ENCODE results near the gene HELQ. TPM values are rescaled to one million over a fixed set of nuclear protein-coding genes. Genes with fewer than 3 reads are reported as not detected.

Gene HELQ
- total and polyA plus RNA-seq, 2 of the 13 experiments (the other 11 are each of a cell fraction or from before 2014, with no cell fraction given) = 6.6 to 10.8 TPM

DNA sequence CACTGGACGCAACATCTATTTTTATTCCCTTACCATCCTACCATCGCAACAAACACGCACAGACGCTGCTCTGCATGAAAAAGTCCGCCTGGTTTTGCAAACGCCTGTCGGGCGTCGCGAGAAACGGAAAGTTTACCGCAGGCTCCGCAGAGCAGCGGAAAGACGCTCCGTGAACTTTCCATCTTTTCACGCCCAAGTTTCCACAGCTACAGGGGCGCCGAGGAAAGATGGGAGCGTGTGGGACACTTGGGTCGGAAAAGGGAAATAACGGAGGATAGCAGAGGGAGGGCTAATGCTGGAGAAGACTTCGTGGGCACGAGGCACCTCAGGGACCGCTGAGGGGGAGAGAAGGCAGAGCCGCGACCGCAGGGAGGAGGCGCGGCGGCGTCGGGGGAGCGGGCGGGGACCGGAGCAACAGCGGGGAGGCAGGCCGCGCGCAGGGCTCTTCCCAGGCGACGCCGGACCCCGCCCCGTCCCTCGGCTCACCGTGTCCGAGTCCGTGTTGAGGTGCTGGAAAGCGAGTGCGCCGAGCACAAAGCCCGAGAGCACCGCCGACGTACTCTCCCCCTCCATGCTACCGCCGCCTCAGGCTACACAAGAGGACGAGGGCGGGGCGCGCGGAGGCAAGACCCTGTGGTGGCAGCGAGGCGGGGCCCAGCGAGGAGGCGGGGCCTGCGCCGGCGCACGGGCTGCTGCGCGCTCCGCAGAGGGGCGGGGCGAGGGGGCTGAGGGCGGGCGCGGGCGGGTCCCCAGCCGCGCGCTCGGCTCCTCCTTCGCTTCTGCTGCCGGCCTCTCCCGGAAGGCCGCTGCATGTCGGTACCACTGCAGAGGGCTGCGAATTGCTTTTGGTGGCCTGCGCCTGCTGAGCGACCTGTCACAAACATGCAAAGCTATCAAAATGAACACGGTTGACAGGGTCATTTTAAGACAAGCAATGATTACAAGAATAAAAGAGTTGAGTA, 29.2 kb upstream of the HELQ start, which contains the start of gene ABRAXAS1 (continued):
- TF ChIP-seq RFX5 (IDR thresholded peaks at IDR 0.05; ENCODE audit: low read depth, low read length) (peak; percentile 52; the same call in 1 of the 2 replicates), ZNF121 (CRISPR knock-in tag; IDR thresholded peaks at IDR 0.05) (no peak), NFYC (CRISPR knock-in tag; IDR thresholded peaks at IDR 0.05) (peak; percentile 29; the same call in 1 of the 2 replicates), ATF7-NPFF (CRISPR knock-in tag; IDR thresholded peaks at IDR 0.05; ENCODE audit: low read depth) (peak; percentile 95), ZNF552 (CRISPR knock-in tag; IDR thresholded peaks at IDR 0.05; ENCODE audit: borderline replicate concordance) (no peak; the same call in 1 of the 2 replicates), KDM2A (CRISPR knock-in tag; IDR thresholded peaks at IDR 0.05; ENCODE audit: borderline replicate concordance, low read depth) (peak; percentile 89), SRF (IDR thresholded peaks at IDR 0.05; ENCODE audit: low read depth, low read length) (no peak), ZNF17 (CRISPR knock-in tag; IDR thresholded peaks at IDR 0.05) (0 out of 2 replicates have a peak, but pooled peaks have one; percentile 16), HOXD1 (CRISPR knock-in tag; IDR thresholded peaks at IDR 0.05) (0 out of 2 replicates have a peak, but pooled peaks have one; percentile 46), KDM4B (CRISPR knock-in tag; IDR thresholded peaks at IDR 0.05) (no peak; the same call in 1 of the 2 replicates), ZNF619 (CRISPR knock-in tag; IDR thresholded peaks at IDR 0.05) (peak; percentile 94; the same call in 1 of the 2 replicates), ZNF496 (CRISPR knock-in tag; IDR thresholded peaks at IDR 0.05; ENCODE audit: insufficient replicate concordance) (no peak)
- TF ChIP-seq, protein P1, sequence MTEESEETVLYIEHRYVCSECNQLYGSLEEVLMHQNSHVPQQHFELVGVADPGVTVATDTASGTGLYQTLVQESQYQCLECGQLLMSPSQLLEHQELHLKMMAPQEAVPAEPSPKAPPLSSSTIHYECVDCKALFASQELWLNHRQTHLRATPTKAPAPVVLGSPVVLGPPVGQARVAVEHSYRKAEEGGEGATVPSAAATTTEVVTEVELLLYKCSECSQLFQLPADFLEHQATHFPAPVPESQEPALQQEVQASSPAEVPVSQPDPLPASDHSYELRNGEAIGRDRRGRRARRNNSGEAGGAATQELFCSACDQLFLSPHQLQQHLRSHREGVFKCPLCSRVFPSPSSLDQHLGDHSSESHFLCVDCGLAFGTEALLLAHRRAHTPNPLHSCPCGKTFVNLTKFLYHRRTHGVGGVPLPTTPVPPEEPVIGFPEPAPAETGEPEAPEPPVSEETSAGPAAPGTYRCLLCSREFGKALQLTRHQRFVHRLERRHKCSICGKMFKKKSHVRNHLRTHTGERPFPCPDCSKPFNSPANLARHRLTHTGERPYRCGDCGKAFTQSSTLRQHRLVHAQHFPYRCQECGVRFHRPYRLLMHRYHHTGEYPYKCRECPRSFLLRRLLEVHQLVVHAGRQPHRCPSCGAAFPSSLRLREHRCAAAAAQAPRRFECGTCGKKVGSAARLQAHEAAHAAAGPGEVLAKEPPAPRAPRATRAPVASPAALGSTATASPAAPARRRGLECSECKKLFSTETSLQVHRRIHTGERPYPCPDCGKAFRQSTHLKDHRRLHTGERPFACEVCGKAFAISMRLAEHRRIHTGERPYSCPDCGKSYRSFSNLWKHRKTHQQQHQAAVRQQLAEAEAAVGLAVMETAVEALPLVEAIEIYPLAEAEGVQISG (CRISPR knock-in tag; IDR thresholded peaks at IDR 0.05) = peak; percentile 79
- TF ChIP-seq, protein P2, sequence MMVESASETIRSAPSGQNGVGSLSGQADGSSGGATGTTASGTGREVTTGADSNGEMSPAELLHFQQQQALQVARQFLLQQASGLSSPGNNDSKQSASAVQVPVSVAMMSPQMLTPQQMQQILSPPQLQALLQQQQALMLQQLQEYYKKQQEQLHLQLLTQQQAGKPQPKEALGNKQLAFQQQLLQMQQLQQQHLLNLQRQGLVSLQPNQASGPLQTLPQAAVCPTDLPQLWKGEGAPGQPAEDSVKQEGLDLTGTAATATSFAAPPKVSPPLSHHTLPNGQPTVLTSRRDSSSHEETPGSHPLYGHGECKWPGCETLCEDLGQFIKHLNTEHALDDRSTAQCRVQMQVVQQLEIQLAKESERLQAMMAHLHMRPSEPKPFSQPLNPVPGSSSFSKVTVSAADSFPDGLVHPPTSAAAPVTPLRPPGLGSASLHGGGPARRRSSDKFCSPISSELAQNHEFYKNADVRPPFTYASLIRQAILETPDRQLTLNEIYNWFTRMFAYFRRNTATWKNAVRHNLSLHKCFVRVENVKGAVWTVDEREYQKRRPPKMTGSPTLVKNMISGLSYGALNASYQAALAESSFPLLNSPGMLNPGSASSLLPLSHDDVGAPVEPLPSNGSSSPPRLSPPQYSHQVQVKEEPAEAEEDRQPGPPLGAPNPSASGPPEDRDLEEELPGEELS (CRISPR knock-in tag; IDR thresholded peaks at IDR 0.05) = no peak
- TF ChIP-seq, protein P3, sequence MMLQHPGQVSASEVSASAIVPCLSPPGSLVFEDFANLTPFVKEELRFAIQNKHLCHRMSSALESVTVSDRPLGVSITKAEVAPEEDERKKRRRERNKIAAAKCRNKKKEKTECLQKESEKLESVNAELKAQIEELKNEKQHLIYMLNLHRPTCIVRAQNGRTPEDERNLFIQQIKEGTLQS (CRISPR knock-in tag; IDR thresholded peaks at IDR 0.05) = no peak
- TF ChIP-seq, protein P4, sequence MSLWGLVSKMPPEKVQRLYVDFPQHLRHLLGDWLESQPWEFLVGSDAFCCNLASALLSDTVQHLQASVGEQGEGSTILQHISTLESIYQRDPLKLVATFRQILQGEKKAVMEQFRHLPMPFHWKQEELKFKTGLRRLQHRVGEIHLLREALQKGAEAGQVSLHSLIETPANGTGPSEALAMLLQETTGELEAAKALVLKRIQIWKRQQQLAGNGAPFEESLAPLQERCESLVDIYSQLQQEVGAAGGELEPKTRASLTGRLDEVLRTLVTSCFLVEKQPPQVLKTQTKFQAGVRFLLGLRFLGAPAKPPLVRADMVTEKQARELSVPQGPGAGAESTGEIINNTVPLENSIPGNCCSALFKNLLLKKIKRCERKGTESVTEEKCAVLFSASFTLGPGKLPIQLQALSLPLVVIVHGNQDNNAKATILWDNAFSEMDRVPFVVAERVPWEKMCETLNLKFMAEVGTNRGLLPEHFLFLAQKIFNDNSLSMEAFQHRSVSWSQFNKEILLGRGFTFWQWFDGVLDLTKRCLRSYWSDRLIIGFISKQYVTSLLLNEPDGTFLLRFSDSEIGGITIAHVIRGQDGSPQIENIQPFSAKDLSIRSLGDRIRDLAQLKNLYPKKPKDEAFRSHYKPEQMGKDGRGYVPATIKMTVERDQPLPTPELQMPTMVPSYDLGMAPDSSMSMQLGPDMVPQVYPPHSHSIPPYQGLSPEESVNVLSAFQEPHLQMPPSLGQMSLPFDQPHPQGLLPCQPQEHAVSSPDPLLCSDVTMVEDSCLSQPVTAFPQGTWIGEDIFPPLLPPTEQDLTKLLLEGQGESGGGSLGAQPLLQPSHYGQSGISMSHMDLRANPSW (CRISPR knock-in tag; IDR thresholded peaks at IDR 0.05; ENCODE audit: borderline replicate concordance) = 0 out of 2 replicates have a peak, but pooled peaks have one; percentile 37
- TF ChIP-seq, protein P5, sequence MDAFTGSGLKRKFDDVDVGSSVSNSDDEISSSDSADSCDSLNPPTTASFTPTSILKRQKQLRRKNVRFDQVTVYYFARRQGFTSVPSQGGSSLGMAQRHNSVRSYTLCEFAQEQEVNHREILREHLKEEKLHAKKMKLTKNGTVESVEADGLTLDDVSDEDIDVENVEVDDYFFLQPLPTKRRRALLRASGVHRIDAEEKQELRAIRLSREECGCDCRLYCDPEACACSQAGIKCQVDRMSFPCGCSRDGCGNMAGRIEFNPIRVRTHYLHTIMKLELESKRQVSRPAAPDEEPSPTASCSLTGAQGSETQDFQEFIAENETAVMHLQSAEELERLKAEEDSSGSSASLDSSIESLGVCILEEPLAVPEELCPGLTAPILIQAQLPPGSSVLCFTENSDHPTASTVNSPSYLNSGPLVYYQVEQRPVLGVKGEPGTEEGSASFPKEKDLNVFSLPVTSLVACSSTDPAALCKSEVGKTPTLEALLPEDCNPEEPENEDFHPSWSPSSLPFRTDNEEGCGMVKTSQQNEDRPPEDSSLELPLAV (CRISPR knock-in tag; conservative IDR thresholded peaks at IDR 0.05; ENCODE audit: low read depth) = peak; percentile 37; the same call in 1 of the 2 replicates
